ENCODE results near the gene TUBE1.
A peak's percentile ranks its signal among the peaks of the same experiment; 100 is the strongest.
"Not testable (repeated sequence)": the region's sequence is repeated elsewhere in the genome, so short reads cannot be mapped to it uniquely, and the experiment has no call there.

Gene TUBE1

GRCh38 chr6:112051251-112051740, 36.0 kb downstream of the TUBE1 start:
- H3K27ac Mint-ChIP-seq; H3K27me3 Mint-ChIP-seq (ENCODE audit: low read depth); H3K36me3 Mint-ChIP-seq (ENCODE audit: low read depth); H3K4me1 Mint-ChIP-seq (ENCODE audit: low read depth); DNase-seq (ENCODE audit: low spot score); H3K4me3 Mint-ChIP-seq; H3K9me3 Mint-ChIP-seq: not testable (repeated sequence)

- DNase-seq (ENCODE audit: low spot score): no peak
- Mint-ChIP-seq H3K9me3 (no peaks in the 10 kb centered on the region), H3K4me1 (ENCODE audit: low read depth) (peaks cover 5% of the 10 kb centered on the region), H3K4me3 (no peak overlapping the region), H3K36me3 (ENCODE audit: low read depth) (no peaks in the 10 kb centered on the region), H3K27me3 (ENCODE audit: low read depth) (no peaks in the 10 kb centered on the region), H3K27ac (no peak overlapping the region)
Measured at GRCh38 chr6:112050429-112050828, 36.9 kb downstream of the TUBE1 start.

- H3K9me3 Mint-ChIP-seq: no peaks in the 10 kb centered on the region
- H3K4me1 Mint-ChIP-seq (ENCODE audit: low read depth): peaks cover 5% of the 10 kb centered on the region
- no peaks in the 10 kb centered on the region for H3K27me3 Mint-ChIP-seq (ENCODE audit: low read depth)
- no peak for DNase-seq (ENCODE audit: low spot score)
- H3K4me3 Mint-ChIP-seq: no peak overlapping the region
- H3K36me3 Mint-ChIP-seq (ENCODE audit: low read depth): no peaks in the 10 kb centered on the region
- H3K27ac Mint-ChIP-seq: no peak overlapping the region
Measured at GRCh38 chr6:112049996-112050395, 37.3 kb downstream of the TUBE1 start.

- DNase-seq (ENCODE audit: low spot score): no peak
- no peaks in the 10 kb centered on the region for H3K27me3 Mint-ChIP-seq (ENCODE audit: low read depth)
- no peaks in the 10 kb centered on the region for H3K9me3 Mint-ChIP-seq
- no peak overlapping the region for H3K27ac Mint-ChIP-seq
- no peaks in the 10 kb centered on the region for H3K36me3 Mint-ChIP-seq (ENCODE audit: low read depth)
- peaks cover 5% of the 10 kb centered on the region for H3K4me1 Mint-ChIP-seq (ENCODE audit: low read depth)
- no peak overlapping the region for H3K4me3 Mint-ChIP-seq
Measured at GRCh38 chr6:112049026-112049799, 38.1 kb downstream of the TUBE1 start.

- H3K36me3 Mint-ChIP-seq (ENCODE audit: low read depth); DNase-seq (ENCODE audit: low spot score); H3K27me3 Mint-ChIP-seq (ENCODE audit: low read depth); H3K4me3 Mint-ChIP-seq; H3K9me3 Mint-ChIP-seq; H3K27ac Mint-ChIP-seq: not testable (repeated sequence)
- peaks cover 11% of the 10 kb centered on the region for H3K4me1 Mint-ChIP-seq (ENCODE audit: low read depth)
Measured at GRCh38 chr6:112047523-112047922, 39.8 kb downstream of the TUBE1 start.

GRCh38 chr6:112044856-112045255, 42.4 kb downstream of the TUBE1 start:
- Mint-ChIP-seq H3K27ac (no peak overlapping the region), H3K4me3 (no peak overlapping the region), H3K9me3 (no peaks in the 10 kb centered on the region), H3K27me3 (ENCODE audit: low read depth) (no peaks in the 10 kb centered on the region), H3K36me3 (ENCODE audit: low read depth) (no peaks in the 10 kb centered on the region), H3K4me1 (ENCODE audit: low read depth) (peaks cover 20% of the 10 kb centered on the region)
- no peak for DNase-seq (ENCODE audit: low spot score)

GRCh38 chr6:112044196-112044595, 43.1 kb downstream of the TUBE1 start:
- no peaks in the 10 kb centered on the region for H3K36me3 Mint-ChIP-seq (ENCODE audit: low read depth)
- DNase-seq (ENCODE audit: low spot score): no peak
- H3K27ac Mint-ChIP-seq: no peak overlapping the region
- H3K4me1 Mint-ChIP-seq (ENCODE audit: low read depth): peaks cover 22% of the 10 kb centered on the region
- H3K27me3 Mint-ChIP-seq (ENCODE audit: low read depth): no peaks in the 10 kb centered on the region
- no peak overlapping the region for H3K4me3 Mint-ChIP-seq
- no peaks in the 10 kb centered on the region for H3K9me3 Mint-ChIP-seq

GRCh38 chr6:112043032-112044007, 44.0 kb downstream of the TUBE1 start:
- peak overlapping the region; percentile 99 for H3K27ac Mint-ChIP-seq
- no peaks in the 10 kb centered on the region for H3K9me3 Mint-ChIP-seq
- no peaks in the 10 kb centered on the region for H3K27me3 Mint-ChIP-seq (ENCODE audit: low read depth)
- no peaks in the 10 kb centered on the region for H3K36me3 Mint-ChIP-seq (ENCODE audit: low read depth)
- peak; percentile 87 for DNase-seq (ENCODE audit: low spot score)
- H3K4me3 Mint-ChIP-seq: peak overlapping the region; percentile 98
- peaks cover 21% of the 10 kb centered on the region for H3K4me1 Mint-ChIP-seq (ENCODE audit: low read depth)

- no peaks in the 10 kb centered on the region for H3K9me3 Mint-ChIP-seq
- no peak for DNase-seq (ENCODE audit: low spot score)
- H3K27me3 Mint-ChIP-seq (ENCODE audit: low read depth): no peaks in the 10 kb centered on the region
- H3K4me1 Mint-ChIP-seq (ENCODE audit: low read depth): peaks cover 29% of the 10 kb centered on the region
- H3K4me3 Mint-ChIP-seq: no peak overlapping the region
- H3K27ac Mint-ChIP-seq: no peak overlapping the region
- H3K36me3 Mint-ChIP-seq (ENCODE audit: low read depth): no peaks in the 10 kb centered on the region
Measured at GRCh38 chr6:112041535-112041934, 45.7 kb downstream of the TUBE1 start.

- peaks cover 33% of the 10 kb centered on the region for H3K4me1 Mint-ChIP-seq (ENCODE audit: low read depth)
- no peak for DNase-seq (ENCODE audit: low spot score)
- no peaks in the 10 kb centered on the region for H3K9me3 Mint-ChIP-seq
- H3K4me3 Mint-ChIP-seq: no peak overlapping the region
- H3K36me3 Mint-ChIP-seq (ENCODE audit: low read depth): no peaks in the 10 kb centered on the region
- H3K27ac Mint-ChIP-seq: peak overlapping the region; percentile 23
- no peaks in the 10 kb centered on the region for H3K27me3 Mint-ChIP-seq (ENCODE audit: low read depth)
Measured at GRCh38 chr6:112040956-112041355, 46.3 kb downstream of the TUBE1 start.

GRCh38 chr6:112039431-112039770, 47.9 kb downstream of the TUBE1 start:
- DNase-seq (ENCODE audit: low spot score): no peak
- peaks cover 44% of the 10 kb centered on the region for H3K4me1 Mint-ChIP-seq (ENCODE audit: low read depth)
- H3K4me3 Mint-ChIP-seq: no peak overlapping the region
- no peaks in the 10 kb centered on the region for H3K27me3 Mint-ChIP-seq (ENCODE audit: low read depth)
- H3K9me3 Mint-ChIP-seq: no peaks in the 10 kb centered on the region
- H3K36me3 Mint-ChIP-seq (ENCODE audit: low read depth): no peaks in the 10 kb centered on the region
- H3K27ac Mint-ChIP-seq: no peak overlapping the region

- H3K36me3 Mint-ChIP-seq (ENCODE audit: low read depth): no peaks in the 10 kb centered on the region
- no peak for DNase-seq (ENCODE audit: low spot score)
- H3K4me3 Mint-ChIP-seq: no peak overlapping the region
- no peaks in the 10 kb centered on the region for H3K9me3 Mint-ChIP-seq
- H3K27ac Mint-ChIP-seq: no peak overlapping the region
- H3K27me3 Mint-ChIP-seq (ENCODE audit: low read depth): no peaks in the 10 kb centered on the region
- H3K4me1 Mint-ChIP-seq (ENCODE audit: low read depth): peaks cover 49% of the 10 kb centered on the region
Measured at GRCh38 chr6:112038756-112039430, 48.4 kb downstream of the TUBE1 start.

GRCh38 chr6:112038268-112038667, 49.0 kb downstream of the TUBE1 start:
- Mint-ChIP-seq H3K4me3 (no peak overlapping the region), H3K36me3 (ENCODE audit: low read depth) (no peaks in the 10 kb centered on the region), H3K27ac (no peak overlapping the region), H3K4me1 (ENCODE audit: low read depth) (peaks cover 53% of the 10 kb centered on the region), H3K9me3 (no peaks in the 10 kb centered on the region), H3K27me3 (ENCODE audit: low read depth) (no peaks in the 10 kb centered on the region)
- no peak for DNase-seq (ENCODE audit: low spot score)

GRCh38 chr6:112037783-112038216, 49.5 kb downstream of the TUBE1 start:
- H3K4me1 Mint-ChIP-seq (ENCODE audit: low read depth): peaks cover 52% of the 10 kb centered on the region
- no peak overlapping the region for H3K27ac Mint-ChIP-seq
- H3K27me3 Mint-ChIP-seq (ENCODE audit: low read depth): no peaks in the 10 kb centered on the region
- peak; percentile 29 for DNase-seq (ENCODE audit: low spot score)
- no peaks in the 10 kb centered on the region for H3K36me3 Mint-ChIP-seq (ENCODE audit: low read depth)
- H3K4me3 Mint-ChIP-seq: no peak overlapping the region
- H3K9me3 Mint-ChIP-seq: no peaks in the 10 kb centered on the region

Measured in T-helper 2 cell treated with Interferon-gamma antibody and Interleukin-4, amounts not matched to agents 5 μg/mL and 100 μg/mL, for 36 hours (primary cell).